ENCODE results near the gene DSC2. TPM values are rescaled to one million over a fixed set of nuclear protein-coding genes. Genes with fewer than 3 reads are reported as not detected.

Gene DSC2
- polyA plus RNA-seq, 1 of the 3 experiments (the other 2 are of a cell fraction): not detected

- TF ChIP-seq, protein P1, sequence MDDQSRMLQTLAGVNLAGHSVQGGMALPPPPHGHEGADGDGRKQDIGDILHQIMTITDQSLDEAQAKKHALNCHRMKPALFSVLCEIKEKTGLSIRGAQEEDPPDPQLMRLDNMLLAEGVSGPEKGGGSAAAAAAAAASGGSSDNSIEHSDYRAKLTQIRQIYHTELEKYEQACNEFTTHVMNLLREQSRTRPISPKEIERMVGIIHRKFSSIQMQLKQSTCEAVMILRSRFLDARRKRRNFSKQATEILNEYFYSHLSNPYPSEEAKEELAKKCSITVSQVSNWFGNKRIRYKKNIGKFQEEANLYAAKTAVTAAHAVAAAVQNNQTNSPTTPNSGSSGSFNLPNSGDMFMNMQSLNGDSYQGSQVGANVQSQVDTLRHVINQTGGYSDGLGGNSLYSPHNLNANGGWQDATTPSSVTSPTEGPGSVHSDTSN (IDR thresholded peaks at IDR 0.05): no peak
- TF ChIP-seq MXI1 (IDR thresholded peaks at IDR 0.05; ENCODE audit: low read depth, low read length): no peak
- no peak for TF ChIP-seq TAF1 (IDR thresholded peaks at IDR 0.05; ENCODE audit: borderline replicate concordance, low read depth, low read length)
- no peak for TF ChIP-seq FOXJ3 (CRISPR knock-in tag; IDR thresholded peaks at IDR 0.05)
- TF ChIP-seq RFX5 (IDR thresholded peaks at IDR 0.05; ENCODE audit: low read length): no peak
- TF ChIP-seq RAD21 (IDR thresholded peaks at IDR 0.05; ENCODE audit: low read length): no peak
Measured at GRCh38 chr18:31103423-31103822, 1.2 kb upstream of the DSC2 start (continued).

- no peak for DNase-seq
- no peak overlapping the region for H3K4me2 ChIP-seq
- 8% methylated on average over 2 of the region's 2 CpGs for WGBS (ENCODE audit: low lambda C conversion rate)
Measured at GRCh38 chr18:31102941-31103340, 720 bp upstream of the DSC2 start.

More at GRCh38 chr18:31102941-31103340, 720 bp upstream of the DSC2 start:
- H3K79me2 ChIP-seq (ENCODE audit: insufficient read depth): no peaks in the 10 kb centered on the region
- ChIA-PET CTCF (interaction anchor here (0.9 to 1.4 kb wide), 2 partner anchors 10 to 13 kb away, joined by 3 read pairs; no protein-coding TSS in a partner anchor), POLR2A (no interaction called here)
- H3K4me1 ChIP-seq (ENCODE audit: control insufficient read depth in 1 of 2, insufficient read depth in 2 of 2, low read depth in 1 of 2, low read length in 1 of 2): no peaks in the 10 kb centered on the region
- H3K9me3 ChIP-seq: no peaks in the 10 kb centered on the region
- H3K27ac ChIP-seq (ENCODE audit: low read depth in 2 of 2, low read length in 1 of 2): no peak overlapping the region
- H3F3A ChIP-seq (replicated peaks; ENCODE audit: insufficient read depth): no peaks in the 10 kb centered on the region
- H3K36me3 ChIP-seq (replicated peaks in 1 of 2; ENCODE audit: control insufficient read depth in 1 of 2, insufficient read depth in 2 of 2, low read length in 1 of 2): no peaks in the 10 kb centered on the region
- no peak overlapping the region for H3K9ac ChIP-seq
- no peak overlapping the region for H2AFZ ChIP-seq (ENCODE audit: low read depth)
- H3K9me2 ChIP-seq: no peaks in the 10 kb centered on the region
- TF ChIP-seq NFIC (IDR thresholded peaks at IDR 0.05; ENCODE audit: borderline replicate concordance) (no peak), TAF1 (IDR thresholded peaks at IDR 0.05; ENCODE audit: borderline replicate concordance, low read depth, low read length) (no peak), FOXJ3 (CRISPR knock-in tag; IDR thresholded peaks at IDR 0.05) (no peak), IRF3 (IDR thresholded peaks at IDR 0.05; ENCODE audit: low read depth, low read length) (no peak), FOSL2 (IDR thresholded peaks at IDR 0.05; ENCODE audit: borderline replicate concordance, low read depth) (no peak), MXI1 (IDR thresholded peaks at IDR 0.05; ENCODE audit: low read depth, low read length) (no peak), EZH2phosphoT487 (IDR thresholded peaks at IDR 0.05; ENCODE audit: borderline replicate concordance, low read depth) (no peak), MEF2A (IDR thresholded peaks at IDR 0.05; ENCODE audit: borderline replicate concordance, low read depth) (no peak), USF1 (IDR thresholded peaks at IDR 0.05; ENCODE audit: borderline replicate concordance, low read depth) (no peak), JUND (IDR thresholded peaks at IDR 0.05) (no peak), RCOR1 (IDR thresholded peaks at IDR 0.05; ENCODE audit: low read length) (no peak), ELF1 (IDR thresholded peaks at IDR 0.05) (no peak), TCF12 (IDR thresholded peaks at IDR 0.05) (no peak), TEAD4 (IDR thresholded peaks at IDR 0.05; ENCODE audit: borderline replicate concordance, insufficient read depth) (no peak), CHD2 (IDR thresholded peaks at IDR 0.05; ENCODE audit: low read length, partially characterized antibody) (no peak), RAD21 (IDR thresholded peaks at IDR 0.05; ENCODE audit: low read length) (no peak), SMC3 (IDR thresholded peaks at IDR 0.05; ENCODE audit: low read depth, low read length) (no peak), FOXM1 (IDR thresholded peaks at IDR 0.05; ENCODE audit: low read depth) (no peak)
- TF ChIP-seq, protein P2, sequence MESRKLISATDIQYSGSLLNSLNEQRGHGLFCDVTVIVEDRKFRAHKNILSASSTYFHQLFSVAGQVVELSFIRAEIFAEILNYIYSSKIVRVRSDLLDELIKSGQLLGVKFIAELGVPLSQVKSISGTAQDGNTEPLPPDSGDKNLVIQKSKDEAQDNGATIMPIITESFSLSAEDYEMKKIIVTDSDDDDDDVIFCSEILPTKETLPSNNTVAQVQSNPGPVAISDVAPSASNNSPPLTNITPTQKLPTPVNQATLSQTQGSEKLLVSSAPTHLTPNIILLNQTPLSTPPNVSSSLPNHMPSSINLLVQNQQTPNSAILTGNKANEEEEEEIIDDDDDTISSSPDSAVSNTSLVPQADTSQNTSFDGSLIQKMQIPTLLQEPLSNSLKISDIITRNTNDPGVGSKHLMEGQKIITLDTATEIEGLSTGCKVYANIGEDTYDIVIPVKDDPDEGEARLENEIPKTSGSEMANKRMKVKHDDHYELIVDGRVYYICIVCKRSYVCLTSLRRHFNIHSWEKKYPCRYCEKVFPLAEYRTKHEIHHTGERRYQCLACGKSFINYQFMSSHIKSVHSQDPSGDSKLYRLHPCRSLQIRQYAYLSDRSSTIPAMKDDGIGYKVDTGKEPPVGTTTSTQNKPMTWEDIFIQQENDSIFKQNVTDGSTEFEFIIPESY (IDR thresholded peaks at IDR 0.05; ENCODE audit: borderline replicate concordance, low read depth): no peak
- TF ChIP-seq, protein P1 (IDR thresholded peaks at IDR 0.05): no peak
- H3K4me3 ChIP-seq (ENCODE audit: low read depth in 2 of 2, low read length in 1 of 2): no peak overlapping the region
- no peaks in the 10 kb centered on the region for H4K20me1 ChIP-seq (ENCODE audit: insufficient read depth)
- H3K27me3 ChIP-seq (ENCODE audit: insufficient read depth): peaks cover 21% of the 10 kb centered on the region; the same call in 1 of the 2 replicates

Data from SK-N-SH (cell line).